HepG2 (cell line): Measurements from ENCODE around the gene CIAO2B. TPM values are rescaled to one million over a fixed set of nuclear protein-coding genes. Genes with fewer than 3 reads are reported as not detected.

Source experiments
- ARID2 ChIP-seq: sonication (generic); formaldehyde crosslinking; IDR thresholded peaks from 2 replicates; pipeline ENCODE4 v1.8.1; 2022; ENCODE audit warnings: mild to moderate bottlenecking, missing genetic modification reagents, borderline replicate concordance
- BHLHE40 ChIP-seq: IDR thresholded peaks from 2 replicates; pipeline ENCODE4 v1.6.1; 2011; ENCODE audit warnings: low read length, improper control_type of control experiment
- RAD51 ChIP-seq: fragments of 450-650 bp; IDR thresholded peaks from 2 replicates; pipeline ENCODE4 v1.6.1; 2016; ENCODE audit warnings: borderline replicate concordance
- ZNF282 ChIP-seq: fragments of 450-650 bp; IDR thresholded peaks from 2 replicates; pipeline ENCODE4 v1.6.1; 2018; ENCODE audit not compliant: partially characterized antibody
- ZNF891 ChIP-seq: sonication (generic); formaldehyde crosslinking; IDR thresholded peaks from 2 replicates; pipeline ENCODE4 v1.5.0; 2020; ENCODE audit warnings: mild to moderate bottlenecking, missing genetic modification reagents
- polyA plus RNA-seq, 8 experiments: library from polyadenylated mRNA; depleted of rRNA in 3 of 8; stranded (reverse) in 7 of 8; unstranded in 1 of 8; fragments of >200 nt; fragmentation: Illumina TruSeq in 4 of 8; extraction: Trizol in 4 of 8; gene quantifications; 2 replicates each; pipeline versions ENCODE4 v1.2.1 to v1.2.3, GENCODE V29; 2011 to 2016; ENCODE audit warnings: low read depth in 4 of 8, missing spikeins in 1 of 8, mixed read lengths in 1 of 8; ENCODE audit not compliant: insufficient read depth in 1 of 8
- total RNA-seq, 5 experiments: library from RNA; depleted of rRNA; stranded (reverse); fragments of >200 nt; fragmentation: Illumina TruSeq; extraction: Trizol; gene quantifications; 2 replicates each; pipeline ENCODE4 v1.2.3, GENCODE V29; 2016; ENCODE audit warnings: low read depth in 1 of 5
- TF ChIP-seq, protein P1 (sequence below): IDR thresholded peaks from 2 replicates; pipeline ENCODE4 v1.6.1; 2016; ENCODE audit warnings: missing compliant biosample characterization, missing genetic modification reagents, borderline replicate concordance
- TF ChIP-seq, protein P2 (sequence below): sonication (generic); formaldehyde crosslinking; IDR thresholded peaks from 2 replicates; pipeline ENCODE4 v1.4.0; 2020; ENCODE audit warnings: missing genetic modification reagents
- TF ChIP-seq, protein P3 (sequence below): sonication (generic); formaldehyde crosslinking; IDR thresholded peaks from 2 replicates; pipeline ENCODE4 v1.4.0; 2020; ENCODE audit warnings: missing genetic modification reagents, low read depth, mild to moderate bottlenecking, borderline replicate concordance

The CIAO2B gene
- total and polyA plus RNA-seq, 2 of the 13 experiments (the other 11 are each of a cell fraction or from before 2014, with no cell fraction given) = 157 to 293 TPM

DNA sequence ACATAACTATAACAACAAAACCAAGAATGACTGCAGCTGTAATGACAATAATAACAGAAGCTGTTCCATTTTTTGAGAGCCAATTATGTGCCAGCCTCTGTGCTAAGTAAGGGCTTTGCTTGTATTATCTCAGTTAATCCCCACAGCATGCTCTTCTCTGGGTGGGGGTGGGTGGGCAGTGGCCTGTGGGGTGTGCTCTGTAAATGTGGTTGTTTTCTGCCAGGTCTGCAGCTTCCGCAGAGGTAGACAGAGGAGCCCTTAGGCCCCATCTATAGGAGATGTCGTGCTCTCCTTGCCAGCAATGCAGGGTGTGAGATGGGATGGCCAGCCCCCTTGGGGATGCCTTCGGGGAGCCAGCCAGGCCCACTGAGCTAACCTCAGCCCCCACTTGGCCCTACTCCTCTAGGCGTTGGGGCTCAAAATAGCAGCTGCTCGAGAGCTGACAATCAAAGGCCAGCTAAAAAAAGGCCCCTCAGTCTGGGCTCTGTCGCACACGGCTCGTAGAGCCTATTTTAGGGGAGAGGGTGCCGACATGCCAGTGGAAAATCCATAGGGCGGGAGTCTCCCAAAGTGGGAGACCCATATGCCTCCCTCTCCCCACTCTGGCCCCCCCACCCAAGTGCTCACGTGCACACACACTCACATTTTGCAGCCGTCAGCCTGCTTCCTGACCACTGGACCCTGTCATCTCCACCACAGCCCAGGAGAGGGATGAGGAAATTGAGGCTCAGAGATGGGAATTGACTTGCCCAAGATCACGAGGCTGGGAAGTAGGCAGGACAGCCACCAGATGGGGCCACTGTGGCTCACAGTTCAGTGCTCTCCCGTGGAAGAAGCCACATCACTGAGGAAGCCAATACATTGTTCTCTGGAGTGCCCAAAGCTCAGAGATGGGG is 31.3 kb downstream of the CIAO2B start (continued):
- TF ChIP-seq, protein P1, sequence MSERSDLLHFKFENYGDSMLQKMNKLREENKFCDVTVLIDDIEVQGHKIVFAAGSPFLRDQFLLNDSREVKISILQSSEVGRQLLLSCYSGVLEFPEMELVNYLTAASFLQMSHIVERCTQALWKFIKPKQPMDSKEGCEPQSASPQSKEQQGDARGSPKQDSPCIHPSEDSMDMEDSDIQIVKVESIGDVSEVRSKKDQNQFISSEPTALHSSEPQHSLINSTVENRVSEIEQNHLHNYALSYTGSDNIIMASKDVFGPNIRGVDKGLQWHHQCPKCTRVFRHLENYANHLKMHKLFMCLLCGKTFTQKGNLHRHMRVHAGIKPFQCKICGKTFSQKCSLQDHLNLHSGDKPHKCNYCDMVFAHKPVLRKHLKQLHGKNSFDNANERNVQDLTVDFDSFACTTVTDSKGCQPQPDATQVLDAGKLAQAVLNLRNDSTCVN (CRISPR knock-in tag) = no peak
- TF ChIP-seq, protein P2, sequence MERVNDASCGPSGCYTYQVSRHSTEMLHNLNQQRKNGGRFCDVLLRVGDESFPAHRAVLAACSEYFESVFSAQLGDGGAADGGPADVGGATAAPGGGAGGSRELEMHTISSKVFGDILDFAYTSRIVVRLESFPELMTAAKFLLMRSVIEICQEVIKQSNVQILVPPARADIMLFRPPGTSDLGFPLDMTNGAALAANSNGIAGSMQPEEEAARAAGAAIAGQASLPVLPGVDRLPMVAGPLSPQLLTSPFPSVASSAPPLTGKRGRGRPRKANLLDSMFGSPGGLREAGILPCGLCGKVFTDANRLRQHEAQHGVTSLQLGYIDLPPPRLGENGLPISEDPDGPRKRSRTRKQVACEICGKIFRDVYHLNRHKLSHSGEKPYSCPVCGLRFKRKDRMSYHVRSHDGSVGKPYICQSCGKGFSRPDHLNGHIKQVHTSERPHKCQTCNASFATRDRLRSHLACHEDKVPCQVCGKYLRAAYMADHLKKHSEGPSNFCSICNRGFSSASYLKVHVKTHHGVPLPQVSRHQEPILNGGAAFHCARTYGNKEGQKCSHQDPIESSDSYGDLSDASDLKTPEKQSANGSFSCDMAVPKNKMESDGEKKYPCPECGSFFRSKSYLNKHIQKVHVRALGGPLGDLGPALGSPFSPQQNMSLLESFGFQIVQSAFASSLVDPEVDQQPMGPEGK (CRISPR knock-in tag) = 0 out of 2 replicates have a peak, but pooled peaks have one; percentile 14
- TF ChIP-seq ZNF282 (no peak), ARID2 (CRISPR knock-in tag) (0 out of 2 replicates have a peak, but pooled peaks have one; percentile 35), RAD51 (no peak), BHLHE40 (peak; percentile 43; the same call in 1 of the 2 replicates), ZNF891 (CRISPR knock-in tag) (no peak)
- TF ChIP-seq, protein P3, sequence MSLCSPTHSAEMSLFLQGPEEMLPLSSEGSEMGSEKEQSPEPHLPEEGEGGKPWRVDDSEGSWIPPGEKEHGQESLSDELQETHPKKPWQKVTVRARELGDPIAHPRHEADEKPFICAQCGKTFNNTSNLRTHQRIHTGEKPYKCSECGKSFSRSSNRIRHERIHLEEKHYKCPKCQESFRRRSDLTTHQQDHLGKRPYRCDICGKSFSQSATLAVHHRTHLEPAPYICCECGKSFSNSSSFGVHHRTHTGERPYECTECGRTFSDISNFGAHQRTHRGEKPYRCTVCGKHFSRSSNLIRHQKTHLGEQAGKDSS (CRISPR knock-in tag) = peak; percentile 98
- TF ChIP-seq, all 625 proteins: peak for 13
